GM12878 (cell line): ENCODE results near the gene SLC24A3. TPM values are rescaled to one million over a fixed set of nuclear protein-coding genes. Genes with fewer than 3 reads are reported as not detected.

Source experiments
- ATAC-seq: fragments of 200-7000 bp; cut with Tn5 transposase; 3 replicates; pipeline ENCODE4 v1.9.1; 2020; ENCODE audit warnings: mild to moderate bottlenecking, moderate library complexity
- BruUV-seq: library from RNA; stranded (reverse); fragments of 400-500 nt; replicated peaks from 2 replicates; lab custom pipeline; 2021; lab: Mats Ljungman, UMichigan
- CTCF ChIA-PET: fragments of 300-600 bp; sonication (Branson Sonifier 250); formaldehyde crosslinking; extraction: SDS; loops from one replicate; lab custom pipeline; 2021; ENCODE audit warnings: inconsistent platforms; lab: Yijun Ruan, JAX
- POLR2A ChIA-PET: fragments of 350-600 bp; formaldehyde crosslinking; extraction: SDS; loops from one replicate; lab custom pipeline; 2021; ENCODE audit warnings: inconsistent platforms; lab: Charles Lee
- RAD21 ChIA-PET: fragments of 300-600 bp; sonication (Branson Sonifier 250); formaldehyde crosslinking; loops from one replicate; lab custom pipeline; 2023; ENCODE audit warnings: antibody characterized with exemption; ENCODE audit not compliant: unreplicated experiment; lab: Charles Lee
- SMC1A ChIA-PET: fragments of 300-600 bp; sonication (Branson Sonifier 250); formaldehyde crosslinking; loops from one replicate; lab custom pipeline; 2023; ENCODE audit not compliant: unreplicated experiment, uncharacterized antibody; lab: Charles Lee
- DNase-seq: peaks from one replicate; pipeline ENCODE4 v3.0.0-alpha.2; 2011; ENCODE audit warnings: low read depth, low spot score
- FAIRE-seq: peaks from 3 replicates; lab custom pipeline; 2011; peaks lifted over from hg19 to GRCh38; lab: Jason Lieb, UNC
- H2AFZ ChIP-seq: 2 replicates; pipeline ENCODE4 v1.6.0; 2011; ENCODE audit warnings: low read depth, low read length, control low read depth; ENCODE audit not compliant: control insufficient read depth
- H3K27ac ChIP-seq: 2 replicates; pipeline ENCODE4 v1.5.1; 2011; ENCODE audit warnings: control low read depth; ENCODE audit not compliant: control insufficient read depth, insufficient read depth
- H3K27me3 ChIP-seq, 2 experiments: replicated peaks in 1 of 2; 2 replicates each; pipeline versions ENCODE4 v1.6.0 to v1.6.1; 2011; ENCODE audit warnings: low read length in 1 of 2; ENCODE audit not compliant: control insufficient read depth in 2 of 2, insufficient read depth in 2 of 2
- H3K36me3 ChIP-seq, 2 experiments: 2 replicates each; pipeline ENCODE4 v1.5.1; 2011; ENCODE audit warnings: low read length in 1 of 2; ENCODE audit not compliant: control insufficient read depth in 2 of 2, insufficient read depth in 2 of 2
- H3K4me1 ChIP-seq: 2 replicates; pipeline ENCODE4 v1.6.1; 2011; ENCODE audit warnings: mild to moderate bottlenecking, low read length, moderate library complexity, mixed read lengths; ENCODE audit not compliant: control insufficient read depth, insufficient read depth
- H3K4me2 ChIP-seq: 2 replicates; pipeline ENCODE4 v1.6.0; 2011; ENCODE audit warnings: control low read depth; ENCODE audit not compliant: control insufficient read depth, insufficient read depth
- H3K4me3 ChIP-seq: fragments of 200-600 bp; sonication (generic); 2 replicates; pipeline ENCODE4 v1.5.1; 2016
- H3K79me2 ChIP-seq: 2 replicates; pipeline ENCODE4 v1.6.0; 2011; ENCODE audit warnings: low read length; ENCODE audit not compliant: control insufficient read depth, insufficient read depth
- H3K9ac ChIP-seq: 2 replicates; pipeline ENCODE4 v1.8.0; 2011; ENCODE audit warnings: low read length, control low read depth, mixed read lengths; ENCODE audit not compliant: control insufficient read depth, insufficient read depth
- H3K9me3 ChIP-seq: replicated peaks from 3 replicates; pipeline ENCODE4 v1.5.1; 2011; ENCODE audit warnings: mild to moderate bottlenecking, low read length; ENCODE audit not compliant: control insufficient read depth, insufficient read depth
- H4K20me1 ChIP-seq: 2 replicates; pipeline ENCODE4 v1.6.0; 2011; ENCODE audit not compliant: control insufficient read depth, insufficient read depth
- BACH1 ChIP-seq: fragments of 450-650 bp; IDR thresholded peaks from 2 replicates; pipeline ENCODE4 v1.6.1; 2017; ENCODE audit warnings: mild to moderate bottlenecking, borderline replicate concordance
- CHD2 ChIP-seq: IDR thresholded peaks from 2 replicates; pipeline ENCODE4 v1.6.1; 2011; ENCODE audit warnings: low read depth, low read length, improper control_type of control experiment, borderline replicate concordance
- ETV6 ChIP-seq, 2 experiments: fragments of 450-650 bp in 1 of 2; IDR thresholded peaks in 1 of 2; conservative IDR thresholded peaks in 1 of 2; 2 replicates each; pipeline ENCODE4 v1.6.1; 2014; ENCODE audit warnings: antibody characterized with exemption in 1 of 2, borderline replicate concordance in 1 of 2, low read depth in 1 of 2, mild to moderate bottlenecking in 1 of 2, moderate library complexity in 1 of 2
- FOXM1 ChIP-seq: IDR thresholded peaks from 2 replicates; pipeline ENCODE4 v1.6.1; 2012; ENCODE audit warnings: low read depth, mild to moderate bottlenecking, inconsistent platforms, low read length, moderate library complexity
- KLF5 ChIP-seq: fragments of 450-650 bp; IDR thresholded peaks from 2 replicates; pipeline ENCODE4 v1.6.1; 2014; ENCODE audit warnings: mild to moderate bottlenecking; ENCODE audit not compliant: partially characterized antibody
- LARP7 ChIP-seq: fragments of 450-650 bp; IDR thresholded peaks from 2 replicates; pipeline ENCODE4 v1.6.1; 2017; ENCODE audit warnings: mild to moderate bottlenecking
- SMC3 ChIP-seq: IDR thresholded peaks from 2 replicates; pipeline ENCODE4 v1.6.1; 2011; ENCODE audit warnings: low read length, improper control_type of control experiment, borderline replicate concordance
- WGBS: methylation state at CpG from one replicate; pipeline ENCODE4 v1.1.6; 2016; ENCODE audit warnings: low lambda C conversion rate; ENCODE audit not compliant: insufficient replicate concordance, insufficient coverage; ENCODE audit errors: missing lambda C conversion rate; 5-methylcytosine and 5-hydroxymethylcytosine counted together
- in situ Hi-C: fragments of 300-500 bp; cut with MboI; formaldehyde crosslinking; loops from 9 replicates; pipeline ENCODE4 v1.14.3; 2018; ENCODE audit warnings: mixed read lengths
- intact Hi-C: fragments of 100-400 bp; cut with micrococcal nuclease; formaldehyde crosslinking; loops from one replicate; pipeline ENCODE4 v1.14.2; 2022; ENCODE audit not compliant: unreplicated experiment
- polyA plus RNA-seq, 11 experiments: library from polyadenylated mRNA; depleted of rRNA in 4 of 11; unstranded in 6 of 11; stranded (reverse) in 5 of 11; fragments of >200 nt; fragmentation: Nextera tagmentation in 4 of 11; fragmentation: Illumina TruSeq in 1 of 11; extraction: Ambion mirVana in 4 of 11; extraction: Trizol in 1 of 11; gene quantifications; 1 replicate in 1 of 11; 2 replicates in 10 of 11; pipeline versions ENCODE4 v1.2.1 to v1.2.3, GENCODE V29; 2011 to 2016; ENCODE audit warnings: inconsistent platforms in 2 of 11, missing spikeins in 2 of 11, low read depth in 1 of 11
- total RNA-seq, 4 experiments: library from RNA; depleted of rRNA in 3 of 4; stranded (reverse); fragments of >200 nt in 3 of 4; fragmentation: Illumina TruSeq in 1 of 4; extraction: Trizol in 1 of 4; gene quantifications; 2 replicates each; pipeline versions ENCODE4 v1.2.1 to v1.2.3, GENCODE V29; 2013 to 2021
- TF ChIP-seq, protein P1 (sequence below): fragments of 450-650 bp; IDR thresholded peaks from 2 replicates; pipeline ENCODE4 v1.6.1; 2017; ENCODE audit warnings: mild to moderate bottlenecking, moderate library complexity
- TF ChIP-seq, protein P2 (sequence below): fragments of 450-650 bp; IDR thresholded peaks from 2 replicates; pipeline ENCODE4 v1.6.1; 2017; ENCODE audit warnings: low read depth, mild to moderate bottlenecking, moderate library complexity

SLC24A3 gene
- total and polyA plus RNA-seq, 10 of the 15 experiments (the other 5 are each of a cell fraction or from before 2014, with no cell fraction given): 0.04 TPM; not detected in 9

DNA sequence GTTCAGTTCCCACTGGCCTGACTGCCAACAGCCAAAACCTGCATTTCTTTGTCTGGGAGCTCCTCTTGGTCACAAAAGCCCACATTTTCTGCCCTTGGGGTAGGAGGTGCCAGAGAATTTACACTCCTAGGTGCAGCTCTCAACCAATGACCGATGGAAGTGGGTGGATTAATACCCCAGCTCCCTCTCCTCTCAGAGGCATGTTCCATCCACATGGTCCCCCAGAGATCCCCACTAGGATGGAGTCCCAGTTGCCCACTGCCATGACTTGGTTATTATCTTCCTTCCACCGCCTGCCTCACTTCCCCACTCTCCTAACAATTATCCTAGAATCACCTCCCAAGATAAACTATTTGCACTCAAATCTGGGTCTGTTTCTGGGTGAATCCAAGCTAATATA is 434.5 kb downstream of the SLC24A3 start:
- TF ChIP-seq CHD2 (no peak), KLF5 (no peak), SMC3 (no peak), FOXM1 (no peak), ETV6 (conservative IDR thresholded peaks at IDR 0.05 in 1 of 2, IDR thresholded peaks at IDR 0.05 in 1 of 2; ENCODE audit: borderline replicate concordance in 1 of 2, low read depth in 1 of 2) (no peak), LARP7 (no peak), BACH1 (no peak)
- TF ChIP-seq, protein P1, sequence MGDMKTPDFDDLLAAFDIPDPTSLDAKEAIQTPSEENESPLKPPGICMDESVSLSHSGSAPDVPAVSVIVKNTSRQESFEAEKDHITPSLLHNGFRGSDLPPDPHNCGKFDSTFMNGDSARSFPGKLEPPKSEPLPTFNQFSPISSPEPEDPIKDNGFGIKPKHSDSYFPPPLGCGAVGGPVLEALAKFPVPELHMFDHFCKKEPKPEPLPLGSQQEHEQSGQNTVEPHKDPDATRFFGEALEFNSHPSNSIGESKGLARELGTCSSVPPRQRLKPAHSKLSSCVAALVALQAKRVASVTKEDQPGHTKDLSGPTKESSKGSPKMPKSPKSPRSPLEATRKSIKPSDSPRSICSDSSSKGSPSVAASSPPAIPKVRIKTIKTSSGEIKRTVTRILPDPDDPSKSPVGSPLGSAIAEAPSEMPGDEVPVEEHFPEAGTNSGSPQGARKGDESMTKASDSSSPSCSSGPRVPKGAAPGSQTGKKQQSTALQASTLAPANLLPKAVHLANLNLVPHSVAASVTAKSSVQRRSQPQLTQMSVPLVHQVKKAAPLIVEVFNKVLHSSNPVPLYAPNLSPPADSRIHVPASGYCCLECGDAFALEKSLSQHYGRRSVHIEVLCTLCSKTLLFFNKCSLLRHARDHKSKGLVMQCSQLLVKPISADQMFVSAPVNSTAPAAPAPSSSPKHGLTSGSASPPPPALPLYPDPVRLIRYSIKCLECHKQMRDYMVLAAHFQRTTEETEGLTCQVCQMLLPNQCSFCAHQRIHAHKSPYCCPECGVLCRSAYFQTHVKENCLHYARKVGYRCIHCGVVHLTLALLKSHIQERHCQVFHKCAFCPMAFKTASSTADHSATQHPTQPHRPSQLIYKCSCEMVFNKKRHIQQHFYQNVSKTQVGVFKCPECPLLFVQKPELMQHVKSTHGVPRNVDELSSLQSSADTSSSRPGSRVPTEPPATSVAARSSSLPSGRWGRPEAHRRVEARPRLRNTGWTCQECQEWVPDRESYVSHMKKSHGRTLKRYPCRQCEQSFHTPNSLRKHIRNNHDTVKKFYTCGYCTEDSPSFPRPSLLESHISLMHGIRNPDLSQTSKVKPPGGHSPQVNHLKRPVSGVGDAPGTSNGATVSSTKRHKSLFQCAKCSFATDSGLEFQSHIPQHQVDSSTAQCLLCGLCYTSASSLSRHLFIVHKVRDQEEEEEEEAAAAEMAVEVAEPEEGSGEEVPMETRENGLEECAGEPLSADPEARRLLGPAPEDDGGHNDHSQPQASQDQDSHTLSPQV: no peak
- TF ChIP-seq, protein P2, sequence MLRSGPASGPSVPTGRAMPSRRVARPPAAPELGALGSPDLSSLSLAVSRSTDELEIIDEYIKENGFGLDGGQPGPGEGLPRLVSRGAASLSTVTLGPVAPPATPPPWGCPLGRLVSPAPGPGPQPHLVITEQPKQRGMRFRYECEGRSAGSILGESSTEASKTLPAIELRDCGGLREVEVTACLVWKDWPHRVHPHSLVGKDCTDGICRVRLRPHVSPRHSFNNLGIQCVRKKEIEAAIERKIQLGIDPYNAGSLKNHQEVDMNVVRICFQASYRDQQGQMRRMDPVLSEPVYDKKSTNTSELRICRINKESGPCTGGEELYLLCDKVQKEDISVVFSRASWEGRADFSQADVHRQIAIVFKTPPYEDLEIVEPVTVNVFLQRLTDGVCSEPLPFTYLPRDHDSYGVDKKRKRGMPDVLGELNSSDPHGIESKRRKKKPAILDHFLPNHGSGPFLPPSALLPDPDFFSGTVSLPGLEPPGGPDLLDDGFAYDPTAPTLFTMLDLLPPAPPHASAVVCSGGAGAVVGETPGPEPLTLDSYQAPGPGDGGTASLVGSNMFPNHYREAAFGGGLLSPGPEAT: no peak
- H3K9ac ChIP-seq: no peak overlapping the region
- no peaks in the 10 kb centered on the region for H3K79me2 ChIP-seq
- intact Hi-C loops: no loop called here
- no peak overlapping the region for H2AFZ ChIP-seq
- H4K20me1 ChIP-seq: no peaks in the 10 kb centered on the region
- ChIA-PET RAD21 (interaction anchor here (0.6 to 1.5 kb wide), 2 partner anchors 14 to 1767 kb away, joined by 3 read pairs; no protein-coding TSS in a partner anchor), SMC1A (interaction anchor here (1.1 to 3.1 kb wide), 3 partner anchors 11 to 17 kb away, joined by 3 to 12 read pairs (median 4); no protein-coding TSS in a partner anchor), CTCF (interaction anchor here (1.0 to 2.0 kb wide), 2 partner anchors 14 to 19 kb away, joined by 4 to 11 read pairs; no protein-coding TSS in a partner anchor), POLR2A (no interaction called here)
- no peaks in the 10 kb centered on the region for H3K4me1 ChIP-seq
- no peaks in the 10 kb centered on the region for H3K36me3 ChIP-seq
- no TSS peak for BruUV-seq
- ATAC-seq (no peak), FAIRE-seq (no peak), DNase-seq (no peak)
- H3K9me3 ChIP-seq: no peaks in the 10 kb centered on the region
- no peak overlapping the region for H3K27ac ChIP-seq
- WGBS: 94% methylated on average over 2 of the region's 2 CpGs
- in situ Hi-C loops: no loop called here
- no peak overlapping the region for H3K4me2 ChIP-seq
- no peak overlapping the region for H3K4me3 ChIP-seq
- H3K27me3 ChIP-seq: no peaks in the 10 kb centered on the region
